HCEC 1CT (cell line): ENCODE results near the gene FOXP1.
A peak's percentile ranks its signal among the peaks of the same experiment; 100 is the strongest.
"Not testable (repeated sequence)": the region's sequence is repeated elsewhere in the genome, so short reads cannot be mapped to it uniquely, and the experiment has no call there.

Experiments
- DNase-seq: peaks from one replicate; pipeline ENCODE4 v3.0.0-alpha.2; 2017

FOXP1 gene

GRCh38 chr3:71358243-71358642, 225.3 kb downstream of the FOXP1 start:
- DNase-seq: no peak

DNA sequence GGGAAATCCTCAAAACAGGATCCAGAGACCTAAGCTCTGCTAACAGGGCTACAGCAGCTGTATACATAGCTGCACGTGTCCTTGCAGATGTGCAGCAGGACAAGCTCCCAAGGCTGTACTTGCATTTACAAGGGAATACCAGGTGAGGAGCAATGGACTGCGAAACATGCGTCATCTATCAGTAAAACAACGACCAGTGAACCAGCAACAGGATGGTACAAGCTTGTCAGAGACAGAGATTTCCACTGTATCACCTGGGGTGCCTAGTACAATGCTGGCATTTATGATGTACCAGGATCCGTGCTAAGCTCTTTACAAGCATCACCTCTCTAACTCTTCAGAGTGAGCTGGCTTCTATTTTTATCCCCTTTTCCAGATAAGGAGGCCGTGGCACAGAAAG, 227.3 kb downstream of the FOXP1 start:
- no peak for DNase-seq

GRCh38 chr3:71355862-71356261, 227.7 kb downstream of the FOXP1 start:
- no peak for DNase-seq

- no peak for DNase-seq
Observed at GRCh38 chr3:71355037-71355436, 228.5 kb downstream of the FOXP1 start.

GRCh38 chr3:71351403-71352149, 232.0 kb downstream of the FOXP1 start:
- DNase-seq: no peak

- no peak for DNase-seq
Observed at GRCh38 chr3:71350998-71351397, 232.5 kb downstream of the FOXP1 start.

GRCh38 chr3:71348831-71349230, 234.7 kb downstream of the FOXP1 start:
- no peak for DNase-seq

DNA sequence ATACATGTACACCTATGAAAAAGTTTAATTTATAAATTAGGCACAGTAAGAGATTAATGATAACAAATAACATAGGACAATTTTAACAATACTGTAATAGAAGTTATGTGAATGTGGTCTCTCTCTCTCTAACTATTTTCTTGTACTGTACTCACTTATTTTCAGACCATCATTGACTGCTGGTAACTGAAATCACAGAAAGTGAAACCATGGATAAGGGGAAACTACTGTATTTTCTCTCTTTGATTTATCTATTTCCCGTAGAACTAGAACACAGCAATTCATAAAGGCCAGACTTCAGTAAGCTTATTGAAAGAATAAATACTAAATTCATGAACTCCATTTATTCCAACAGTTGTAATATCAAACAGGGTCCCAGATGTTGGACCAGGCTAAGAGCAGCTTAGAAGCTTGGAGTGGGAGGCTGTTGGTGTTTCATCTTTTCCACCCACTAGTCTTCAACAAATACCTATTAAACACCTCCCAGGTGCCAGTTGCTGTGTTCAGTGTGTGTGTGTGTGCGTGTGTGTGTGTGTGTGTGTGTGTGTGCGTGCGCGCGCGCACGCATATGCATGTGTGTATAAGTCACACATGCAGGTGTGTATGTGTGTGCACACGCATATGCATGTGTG, 235.4 kb downstream of the FOXP1 start:
- DNase-seq: no peak

DNA sequence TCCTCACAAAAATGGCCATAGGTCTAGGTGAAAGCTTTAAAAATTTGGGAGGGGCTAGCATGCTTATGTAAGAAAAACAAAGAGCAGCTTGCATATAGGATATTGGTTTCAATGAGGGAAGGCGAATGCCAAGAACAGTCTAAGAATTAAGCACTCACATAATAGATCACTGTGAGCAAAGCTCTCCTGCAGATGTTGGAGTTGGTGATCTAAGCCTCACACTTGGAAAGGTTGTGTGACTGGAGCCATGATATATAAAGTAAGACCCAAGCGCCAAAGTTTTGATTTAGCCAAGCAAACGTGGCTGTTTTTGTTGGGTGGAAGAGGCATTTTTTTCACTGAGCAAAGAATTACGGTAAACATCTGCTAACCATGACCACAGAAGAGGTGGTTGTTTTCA, 237.5 kb downstream of the FOXP1 start:
- DNase-seq: no peak

DNA sequence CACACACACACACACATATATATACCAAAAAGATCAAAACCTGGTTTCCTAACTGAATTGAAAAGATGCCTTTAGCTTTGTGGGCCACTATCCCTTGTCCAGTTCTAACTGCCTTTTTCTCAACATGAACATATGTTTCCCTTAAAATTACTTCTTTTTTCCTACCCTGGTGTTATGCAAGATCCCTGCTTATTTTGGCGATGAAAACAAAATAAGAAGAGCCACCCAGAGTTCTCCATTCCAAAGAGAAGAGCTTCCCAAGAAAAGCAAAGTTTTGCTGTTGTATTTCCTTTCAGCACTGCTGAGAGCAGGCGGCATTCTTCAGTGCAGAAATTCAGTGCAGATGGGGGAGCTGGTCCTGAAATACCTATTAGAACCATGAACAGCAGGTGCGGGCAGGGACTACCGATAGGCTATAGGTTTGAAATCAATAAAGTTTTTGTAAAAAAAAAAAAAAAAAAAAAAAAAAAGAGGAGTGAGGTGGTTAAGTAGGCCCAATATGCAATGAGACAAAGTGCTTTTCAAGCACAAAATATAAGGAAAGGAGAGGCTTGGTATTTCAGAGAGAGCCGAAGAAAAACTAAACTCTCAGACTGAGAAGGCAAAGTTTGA, 238.0 kb downstream of the FOXP1 start:
- no peak for DNase-seq

DNA sequence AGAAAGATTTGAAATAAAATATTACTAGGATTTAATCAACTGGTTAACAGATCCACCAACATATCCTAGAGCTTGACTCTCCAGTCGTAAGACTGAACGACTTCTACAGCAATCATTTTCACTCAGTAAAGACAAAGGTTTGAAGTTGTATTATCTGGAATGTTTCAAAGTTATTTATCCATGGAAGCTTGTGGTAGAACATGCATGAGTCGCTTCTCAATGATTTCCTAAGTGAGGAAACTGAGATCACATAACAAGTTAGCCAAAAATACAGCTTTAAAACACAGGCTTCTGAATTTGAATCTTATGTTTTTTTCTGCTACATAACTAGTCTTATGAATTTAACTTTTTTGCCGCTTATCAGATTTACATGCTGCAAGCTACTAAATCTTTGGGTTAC, 241.8 kb downstream of the FOXP1 start:
- DNase-seq: peak; percentile 42

- no peak for DNase-seq
Observed at GRCh38 chr3:71339049-71339448, 244.5 kb downstream of the FOXP1 start.

GRCh38 chr3:71332813-71333212, 250.7 kb downstream of the FOXP1 start:
- no peak for DNase-seq

GRCh38 chr3:71330909-71331308, 252.6 kb downstream of the FOXP1 start:
- DNase-seq: no peak

- no peak for DNase-seq
Observed at GRCh38 chr3:71330505-71330904, 253.0 kb downstream of the FOXP1 start.

GRCh38 chr3:71329817-71330216, 253.7 kb downstream of the FOXP1 start:
- DNase-seq: no peak

DNA sequence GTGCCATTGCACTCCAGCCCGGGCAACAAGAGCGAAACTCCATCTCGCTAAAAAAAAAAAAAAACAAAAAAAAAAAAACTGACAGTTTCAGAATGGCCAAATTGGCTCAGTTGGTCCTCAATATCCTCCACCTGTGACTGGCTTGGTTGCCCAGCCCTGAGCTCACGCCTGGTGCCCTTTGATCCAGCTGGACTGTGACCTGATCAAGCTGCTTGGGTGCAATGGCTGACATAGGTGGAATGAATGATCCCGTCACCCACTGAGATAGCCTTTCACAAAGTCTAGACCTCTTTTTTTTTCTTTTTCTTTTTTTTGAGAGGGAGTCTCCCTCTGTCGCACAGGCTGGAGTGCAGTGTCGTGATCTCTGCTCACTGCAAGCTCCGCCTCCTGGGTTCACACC, 254.6 kb downstream of the FOXP1 start:
- no peak for DNase-seq

DNA sequence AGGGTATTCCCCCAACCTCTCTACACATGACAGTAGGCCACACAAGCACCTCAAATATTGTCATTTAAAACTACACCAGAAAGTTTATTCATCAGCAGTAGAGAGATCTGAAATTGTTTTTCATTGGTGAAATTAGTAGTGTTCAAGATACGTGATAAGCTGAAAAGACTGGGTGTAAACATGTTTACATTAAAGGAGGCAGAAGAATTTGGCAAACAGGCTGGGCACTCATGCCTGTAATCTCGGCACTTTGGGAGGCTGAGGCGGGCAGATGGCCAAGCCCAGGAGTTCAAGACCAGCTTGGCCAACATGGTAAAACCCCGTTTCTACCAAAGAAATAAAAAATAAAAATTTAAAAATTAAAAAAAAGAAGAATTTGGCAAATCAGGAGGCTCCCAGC, 255.6 kb downstream of the FOXP1 start:
- no peak for DNase-seq

DNA sequence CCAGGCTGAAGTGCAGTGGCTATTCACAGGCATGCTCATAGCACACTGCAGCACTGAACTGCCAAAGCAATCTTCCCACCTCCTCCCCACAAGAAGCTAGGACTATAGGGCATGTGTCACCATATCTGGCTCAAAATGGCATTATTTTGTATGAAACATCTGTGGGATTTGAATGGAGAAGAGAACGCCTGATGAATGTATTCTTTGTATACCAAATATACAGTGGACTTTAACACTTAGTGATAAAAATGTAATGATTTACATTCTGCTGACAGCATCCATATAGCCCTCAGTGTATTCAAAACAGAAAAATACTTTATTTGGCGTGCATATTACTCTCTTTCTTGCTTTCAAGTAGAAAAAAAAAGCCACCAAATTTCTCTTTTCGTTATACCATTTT, 257.8 kb downstream of the FOXP1 start:
- no peak for DNase-seq

- not testable (repeated sequence) for DNase-seq
Observed at GRCh38 chr3:71324224-71324623, 259.3 kb downstream of the FOXP1 start.

GRCh38 chr3:71323558-71323957, 260.0 kb downstream of the FOXP1 start:
- no peak for DNase-seq

- DNase-seq: no peak
Observed at GRCh38 chr3:71322154-71322553, 261.4 kb downstream of the FOXP1 start.

- no peak for DNase-seq
Observed at GRCh38 chr3:71319771-71320170, 263.8 kb downstream of the FOXP1 start.

DNA sequence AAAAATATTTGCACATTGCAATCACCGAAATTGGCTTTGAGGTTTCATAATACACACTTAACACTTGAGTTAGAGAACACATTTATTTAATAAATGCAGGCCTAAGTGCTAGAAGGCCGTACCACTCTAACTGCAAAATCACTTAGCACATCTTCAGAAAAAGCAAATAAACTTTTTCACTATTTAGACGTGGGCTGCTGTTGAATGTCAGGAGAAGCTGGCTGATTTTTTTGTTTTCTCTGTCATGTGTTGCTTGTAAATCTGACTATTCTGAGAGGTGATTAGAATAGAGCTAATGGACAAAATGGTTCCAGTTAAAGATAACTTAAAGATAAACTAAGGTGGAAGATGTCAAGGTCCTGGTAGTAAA, 265.1 kb downstream of the FOXP1 start:
- no peak for DNase-seq
